ENCODE measurements around the gene GRK2. TPM values are rescaled to one million over a fixed set of nuclear protein-coding genes. Genes with fewer than 3 reads are reported as not detected.

The GRK2 gene
- total RNA-seq, 1 experiment from 2014 or later, result 56.3 TPM

DNA sequence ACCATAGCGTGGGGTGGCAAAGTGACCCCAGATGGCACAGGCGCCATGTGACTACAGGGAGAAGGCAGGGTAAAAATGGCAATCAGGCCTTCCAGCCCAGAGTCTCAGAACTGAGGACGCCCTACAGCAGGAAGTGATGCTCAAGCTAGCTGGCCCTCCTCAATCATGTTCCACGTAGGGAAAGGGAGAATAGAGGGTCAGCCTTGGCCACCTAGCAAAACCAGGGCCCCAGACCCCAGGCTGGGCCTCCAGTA, 21.9 kb downstream of the GRK2 start:
- Histone ChIP-seq H4K8ac (replicated peaks; ENCODE audit: insufficient read length, low read depth, low read length) (no peak overlapping the region), H2BK15ac (ENCODE audit: low read depth, low read length) (no peak overlapping the region), H2AK5ac (ENCODE audit: insufficient read length, low read length) (no peak overlapping the region), H4K5ac (ENCODE audit: insufficient read length, low read depth, low read length) (no peak overlapping the region), H3T11ph (ENCODE audit: low read length) (no peak overlapping the region), H3K23me2 (ENCODE audit: insufficient read length, low read depth, low read length, poor library complexity, severe bottlenecking) (peaks cover 6% of the 10 kb centered on the region), H3K23ac (ENCODE audit: insufficient read length, low read depth, low read length) (no peak overlapping the region), H3K4me1 (ENCODE audit: insufficient read depth, low read length) (peaks cover 4% of the 10 kb centered on the region; the same call in 1 of the 2 replicates), H3K27ac (ENCODE audit: insufficient read length, low read depth, low read length) (peak overlapping the region; percentile 64), H2BK20ac (ENCODE audit: low read depth, low read length, poor library complexity, severe bottlenecking) (no peak overlapping the region), H3K79me1 (ENCODE audit: insufficient read depth, low read depth, low read length, poor library complexity, severe bottlenecking) (no peaks in the 10 kb centered on the region), H4K91ac (ENCODE audit: insufficient read length, low read depth, low read length) (no peak overlapping the region), H2BK120ac (ENCODE audit: low read depth, low read length, poor library complexity, severe bottlenecking) (no peak overlapping the region), H3K4ac (ENCODE audit: low read depth, low read length) (no peak overlapping the region), H3K27me3 (ENCODE audit: insufficient read depth, low read length) (no peaks in the 10 kb centered on the region), H3K14ac (ENCODE audit: insufficient read depth, low read length) (peak overlapping the region; percentile 81), H3K9me3 (ENCODE audit: control insufficient read depth, low read depth, low read length) (no peaks in the 10 kb centered on the region), H2BK12ac (ENCODE audit: insufficient read length, low read depth, low read length) (no peak overlapping the region), H3K18ac (ENCODE audit: insufficient read length, low read depth, low read length) (peak overlapping the region; percentile 66), H2BK5ac (ENCODE audit: insufficient read length, low read length) (no peak overlapping the region), H4K20me1 (ENCODE audit: control insufficient read depth, insufficient read depth, insufficient read length) (no peaks in the 10 kb centered on the region), H2AFZ (ENCODE audit: low read length) (no peak overlapping the region), H3K9ac (ENCODE audit: extremely low read depth, insufficient read length, low read length) (peak overlapping the region; percentile 73), H3K4me2 (ENCODE audit: insufficient read depth, insufficient read length, low read length) (peak overlapping the region; percentile 84), H3K56ac (ENCODE audit: insufficient read length, low read depth, low read length) (no peak overlapping the region), H3K79me2 (ENCODE audit: insufficient read depth, low read length) (no peaks in the 10 kb centered on the region)
- peak overlapping the region; percentile 69 to 70 for H3K4me3 Mint-ChIP-seq
- H3K4me1 Mint-ChIP-seq, result peaks cover 16 to 17% of the 10 kb centered on the region in 2 experiments
- H3K27ac Mint-ChIP-seq, result peak overlapping the region; percentile 77 to 98 (median 94); a peak in 4 of 7 replicates
- TF ChIP-seq, protein P1, sequence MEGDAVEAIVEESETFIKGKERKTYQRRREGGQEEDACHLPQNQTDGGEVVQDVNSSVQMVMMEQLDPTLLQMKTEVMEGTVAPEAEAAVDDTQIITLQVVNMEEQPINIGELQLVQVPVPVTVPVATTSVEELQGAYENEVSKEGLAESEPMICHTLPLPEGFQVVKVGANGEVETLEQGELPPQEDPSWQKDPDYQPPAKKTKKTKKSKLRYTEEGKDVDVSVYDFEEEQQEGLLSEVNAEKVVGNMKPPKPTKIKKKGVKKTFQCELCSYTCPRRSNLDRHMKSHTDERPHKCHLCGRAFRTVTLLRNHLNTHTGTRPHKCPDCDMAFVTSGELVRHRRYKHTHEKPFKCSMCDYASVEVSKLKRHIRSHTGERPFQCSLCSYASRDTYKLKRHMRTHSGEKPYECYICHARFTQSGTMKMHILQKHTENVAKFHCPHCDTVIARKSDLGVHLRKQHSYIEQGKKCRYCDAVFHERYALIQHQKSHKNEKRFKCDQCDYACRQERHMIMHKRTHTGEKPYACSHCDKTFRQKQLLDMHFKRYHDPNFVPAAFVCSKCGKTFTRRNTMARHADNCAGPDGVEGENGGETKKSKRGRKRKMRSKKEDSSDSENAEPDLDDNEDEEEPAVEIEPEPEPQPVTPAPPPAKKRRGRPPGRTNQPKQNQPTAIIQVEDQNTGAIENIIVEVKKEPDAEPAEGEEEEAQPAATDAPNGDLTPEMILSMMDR (conservative IDR thresholded peaks at IDR 0.05), result no peak
- H3K9me3 Mint-ChIP-seq, result no peaks in the 10 kb centered on the region; a peak in 1 of 5 replicates
- peaks cover 10 to 48% (median 23%) of the 10 kb centered on the region in 3 experiments; a peak in 6 of 7 replicates for H3K36me3 Mint-ChIP-seq (ENCODE audit: insufficient read depth in 1 of 3, low read depth in 3 of 3)
- no CpG with 5 or more reads among the region's 4 CpGs for WGBS (ENCODE audit: extremely low coverage, insufficient read length, low lambda C conversion rate)
- H3K27me3 Mint-ChIP-seq (ENCODE audit: low read depth), result peaks cover 2% of the 10 kb centered on the region; the same call in 1 of the 2 replicates
- DNase-seq, result no peak

All from H9 (cell line).